ENCODE measurements around the gene EXOC6.

DNA sequence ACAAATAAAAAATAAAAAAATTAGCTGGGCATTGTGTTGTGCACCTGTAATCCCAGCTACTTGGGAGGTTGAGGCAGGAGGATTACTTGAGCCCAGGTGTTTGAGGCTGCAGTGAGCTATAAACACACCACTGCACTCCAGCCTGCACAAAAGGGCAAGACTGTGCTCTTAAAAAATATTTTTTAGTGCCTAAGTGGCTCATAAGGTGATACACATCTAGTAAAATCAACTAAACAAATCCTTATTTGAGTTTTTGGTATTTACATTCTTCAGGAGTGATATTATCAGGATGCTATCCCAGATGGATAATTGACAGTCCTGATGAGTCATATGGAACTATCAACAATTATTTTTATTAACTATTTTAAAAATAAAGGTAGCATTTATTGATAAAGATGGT lies 93.9 kb downstream of the EXOC6 start:
- TF ChIP-seq, protein P1, sequence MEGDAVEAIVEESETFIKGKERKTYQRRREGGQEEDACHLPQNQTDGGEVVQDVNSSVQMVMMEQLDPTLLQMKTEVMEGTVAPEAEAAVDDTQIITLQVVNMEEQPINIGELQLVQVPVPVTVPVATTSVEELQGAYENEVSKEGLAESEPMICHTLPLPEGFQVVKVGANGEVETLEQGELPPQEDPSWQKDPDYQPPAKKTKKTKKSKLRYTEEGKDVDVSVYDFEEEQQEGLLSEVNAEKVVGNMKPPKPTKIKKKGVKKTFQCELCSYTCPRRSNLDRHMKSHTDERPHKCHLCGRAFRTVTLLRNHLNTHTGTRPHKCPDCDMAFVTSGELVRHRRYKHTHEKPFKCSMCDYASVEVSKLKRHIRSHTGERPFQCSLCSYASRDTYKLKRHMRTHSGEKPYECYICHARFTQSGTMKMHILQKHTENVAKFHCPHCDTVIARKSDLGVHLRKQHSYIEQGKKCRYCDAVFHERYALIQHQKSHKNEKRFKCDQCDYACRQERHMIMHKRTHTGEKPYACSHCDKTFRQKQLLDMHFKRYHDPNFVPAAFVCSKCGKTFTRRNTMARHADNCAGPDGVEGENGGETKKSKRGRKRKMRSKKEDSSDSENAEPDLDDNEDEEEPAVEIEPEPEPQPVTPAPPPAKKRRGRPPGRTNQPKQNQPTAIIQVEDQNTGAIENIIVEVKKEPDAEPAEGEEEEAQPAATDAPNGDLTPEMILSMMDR (IDR thresholded peaks at IDR 0.05; ENCODE audit: low read depth, low read length, poor library complexity, severe bottlenecking): no peak
- TF ChIP-seq EZH2phosphoT487 (IDR thresholded peaks at IDR 0.05; ENCODE audit: borderline replicate concordance, low read length): no peak

Data from DOHH2 (cell line).